Panc1 (cell line): ENCODE results near the gene IFNAR1. TPM values are rescaled to one million over a fixed set of nuclear protein-coding genes. Genes with fewer than 3 reads are reported as not detected.
A peak's percentile ranks its signal among the peaks of the same experiment; 100 is the strongest.
"Not testable (repeated sequence)": the region's sequence is repeated elsewhere in the genome, so short reads cannot be mapped to it uniquely, and the experiment has no call there.

Source experiments
- ATAC-seq: fragments of 200-7000 bp; cut with Tn5 transposase; 2 replicates; pipeline ENCODE4 v1.9.1; 2020; ENCODE audit warnings: mild to moderate bottlenecking, moderate library complexity
- BruUV-seq: library from RNA; stranded (reverse); fragments of 400-500 nt; replicated peaks from 2 replicates; lab custom pipeline; 2021; lab: Mats Ljungman, UMichigan
- CTCF ChIA-PET: fragments of 300-600 bp; sonication (Branson Sonifier 250); formaldehyde crosslinking; loops from one replicate; lab custom pipeline; 2022; ENCODE audit warnings: antibody characterized with exemption; lab: Charles Lee
- POLR2A ChIA-PET: fragments of 300-600 bp; sonication (Branson Sonifier 250); formaldehyde crosslinking; loops from one replicate; lab custom pipeline; 2022; ENCODE audit warnings: antibody characterized with exemption; lab: Charles Lee
- DNase-seq: peaks from one replicate; pipeline ENCODE4 v3.0.0-alpha.2; 2010; ENCODE audit warnings: low read depth, low spot score
- H3K27ac ChIP-seq: 2 replicates; pipeline ENCODE4 v1.5.1; 2011; ENCODE audit warnings: mild to moderate bottlenecking, low read length, inconsistent platforms
- H3K27me3 ChIP-seq: fragments of 200-500 bp; sonication (Bioruptor generic); 2 replicates; pipeline ENCODE4 v1.6.0; 2014; ENCODE audit warnings: low read length, inconsistent platforms; ENCODE audit not compliant: control insufficient read depth, insufficient read depth
- H3K36me3 ChIP-seq: fragments of 200-500 bp; sonication (Bioruptor generic); 2 replicates; pipeline ENCODE4 v1.5.1; 2014; ENCODE audit warnings: inconsistent platforms, mild to moderate bottlenecking, low read length, moderate library complexity; ENCODE audit not compliant: control insufficient read depth, insufficient read depth
- H3K4me1 ChIP-seq: 2 replicates; pipeline ENCODE4 v1.5.1; 2011; ENCODE audit warnings: inconsistent platforms, mild to moderate bottlenecking, low read length, moderate library complexity; ENCODE audit not compliant: control insufficient read depth, insufficient read depth
- H3K4me3 ChIP-seq, 2 experiments: 2 replicates each; pipeline ENCODE4 v1.5.1; 2011 to 2012; ENCODE audit warnings: low read depth in 2 of 2, low read length in 2 of 2, mild to moderate bottlenecking in 2 of 2, inconsistent platforms in 1 of 2, moderate library complexity in 1 of 2
- H3K9me3 ChIP-seq: fragments of 200-500 bp; sonication (Bioruptor generic); 2 replicates; pipeline ENCODE4 v1.5.1; 2014; ENCODE audit warnings: low read depth, mild to moderate bottlenecking, inconsistent platforms, low read length, moderate library complexity; ENCODE audit not compliant: control insufficient read depth, insufficient read depth
- CTCF ChIP-seq: fragments of 450-650 bp; IDR thresholded peaks from 2 replicates; pipeline ENCODE4 v1.5.1; 2017; ENCODE audit warnings: mild to moderate bottlenecking
- POLR2AphosphoS5 ChIP-seq: IDR thresholded peaks from 2 replicates; pipeline ENCODE4 v1.6.1; 2012; ENCODE audit warnings: mild to moderate bottlenecking, low read depth, low read length, moderate library complexity
- REST ChIP-seq, 2 experiments: IDR thresholded peaks; 2 replicates each; pipeline ENCODE4 v1.6.1; 2011 to 2012; ENCODE audit warnings: low read depth in 2 of 2, control low read depth in 1 of 2, low read length in 1 of 2, mild to moderate bottlenecking in 1 of 2, moderate library complexity in 1 of 2; ENCODE audit not compliant: insufficient read depth in 1 of 2
- SIN3A ChIP-seq: IDR thresholded peaks from 2 replicates; pipeline ENCODE4 v1.6.1; 2012; ENCODE audit warnings: low read depth, mild to moderate bottlenecking, low read length, moderate library complexity, borderline replicate concordance; ENCODE audit not compliant: insufficient read depth
- TCF7L2 ChIP-seq: IDR thresholded peaks from 2 replicates; pipeline ENCODE4 v1.6.1; 2011; ENCODE audit warnings: mild to moderate bottlenecking, low read depth, low read length, inconsistent platforms
- in situ Hi-C: cut with HindIII; loops from 2 replicates; pipeline ENCODE4 v1.10.0; 2016; ENCODE audit warnings: low sequenced_read_pairs, low pct_unique_long_range_greater_than_20kb
- intact Hi-C: fragments of 100-400 bp; cut with micrococcal nuclease; formaldehyde crosslinking; loops from one replicate; pipeline ENCODE4 v1.10.0; 2022; ENCODE audit not compliant: unreplicated experiment
- total RNA-seq: library from RNA; stranded (reverse); gene quantifications from one replicate; pipeline ENCODE4 v1.2.1, GENCODE V29; 2021; ENCODE audit not compliant: unreplicated experiment

The IFNAR1 gene
- total RNA-seq, 1 experiment from 2014 or later = 23.8 TPM

- H3K4me1 ChIP-seq = peaks cover 18% of the 10 kb centered on the region
- no peak overlapping the region for H3K4me3 ChIP-seq
- no peaks in the 10 kb centered on the region for H3K9me3 ChIP-seq
- DNase-seq (no peak), ATAC-seq (no peak)
- no peak for TF ChIP-seq SIN3A
- no peak for TF ChIP-seq REST (IDR thresholded peaks at IDR 0.05; ENCODE audit: insufficient read depth in 1 of 2, low read depth in 2 of 2, low read length in 1 of 2)
- no peak for TF ChIP-seq CTCF
- no peak for TF ChIP-seq POLR2AphosphoS5
- TF ChIP-seq TCF7L2 = no peak
- no peaks in the 10 kb centered on the region for H3K27me3 ChIP-seq
- intact Hi-C loops (no loop called here), in situ Hi-C loops (no loop called here)
- POLR2A ChIA-PET = no interaction called here
- BruUV-seq = no TSS peak
- CTCF ChIA-PET = interaction anchor here (0.6 kb wide), 1 partner anchor 103 kb away, joined by 7 read pairs; no protein-coding TSS in a partner anchor
- no peaks in the 10 kb centered on the region for H3K36me3 ChIP-seq
- H3K27ac ChIP-seq = no peak overlapping the region
These were observed 53.3 kb downstream of the IFNAR1 start for GRCh38 chr21:33378081-33378480.

- H3K4me3 ChIP-seq, H3K27me3 ChIP-seq, POLR2A ChIA-PET, intact Hi-C loops, in situ Hi-C loops, DNase-seq, ATAC-seq, H3K36me3 ChIP-seq, H3K9me3 ChIP-seq, CTCF ChIA-PET, BruUV-seq: not testable (repeated sequence)
- H3K4me1 ChIP-seq = peaks cover 29% of the 10 kb centered on the region
- peak overlapping the region; percentile 78 for H3K27ac ChIP-seq
These were observed 55.2 kb downstream of the IFNAR1 start for GRCh38 chr21:33379934-33380333.

GRCh38 chr21:33380483-33380998 is 55.8 kb downstream of the IFNAR1 start:
- no peaks in the 10 kb centered on the region for H3K27me3 ChIP-seq
- in situ Hi-C loops (no loop called here), intact Hi-C loops (no loop called here)
- TF ChIP-seq REST (IDR thresholded peaks at IDR 0.05; ENCODE audit: insufficient read depth in 1 of 2, low read depth in 2 of 2, low read length in 1 of 2) = no peak
- TF ChIP-seq SIN3A = no peak
- TF ChIP-seq TCF7L2 = no peak
- no peak for TF ChIP-seq CTCF
- H3K36me3 ChIP-seq = no peaks in the 10 kb centered on the region
- ChIA-PET POLR2A (no interaction called here), CTCF (no interaction called here)
- peaks cover 29% of the 10 kb centered on the region for H3K4me1 ChIP-seq
- ATAC-seq (peak; percentile 94), DNase-seq (peak; percentile 81)
- peak overlapping the region; percentile 78 for H3K27ac ChIP-seq
- no peak overlapping the region for H3K4me3 ChIP-seq
- no peaks in the 10 kb centered on the region for H3K9me3 ChIP-seq
- BruUV-seq = no TSS peak

GRCh38 chr21:33381381-33381780 is 56.6 kb downstream of the IFNAR1 start:
- BruUV-seq, ATAC-seq, DNase-seq, H3K9me3 ChIP-seq, H3K4me3 ChIP-seq, H3K36me3 ChIP-seq, intact Hi-C loops, H3K27me3 ChIP-seq, POLR2A ChIA-PET, in situ Hi-C loops: not testable (repeated sequence)
- Histone ChIP-seq H3K27ac (peak overlapping the region; percentile 40; the same call in 1 of the 2 replicates), H3K4me1 (peaks cover 29% of the 10 kb centered on the region)
- CTCF ChIA-PET = interaction anchor here (0.7 kb wide), 1 partner anchor 356 kb away, joined by 7 read pairs; no protein-coding TSS in a partner anchor
